Mesenchymal stem cell (in vitro differentiated cells and primary cell): ENCODE results near the gene CD46.

Source experiments
- DNase-seq: peaks from one replicate; pipeline ENCODE4 v3.0.0-alpha.2; 2013
- H2AFZ ChIP-seq: one replicate; pipeline ENCODE4 v1.6.1; 2013; ENCODE audit warnings: low read depth, mild to moderate bottlenecking, control low read depth, inconsistent platforms, low read length, moderate library complexity
- H2AK5ac ChIP-seq: 2 replicates; pipeline ENCODE4 v1.6.1; 2013; ENCODE audit warnings: low read length, moderate library complexity, mild to moderate bottlenecking, inconsistent platforms; ENCODE audit not compliant: severe bottlenecking
- H2BK120ac ChIP-seq: one replicate; pipeline ENCODE4 v1.6.1; 2013; ENCODE audit warnings: low read depth, mild to moderate bottlenecking, inconsistent platforms, low read length, moderate library complexity
- H2BK12ac ChIP-seq, 2 experiments: one replicate each; pipeline ENCODE4 v1.6.1; 2013; ENCODE audit warnings: inconsistent platforms in 2 of 2, low read length in 2 of 2, mild to moderate bottlenecking in 2 of 2, moderate library complexity in 2 of 2, control low read depth in 1 of 2
- H2BK15ac ChIP-seq: one replicate; pipeline ENCODE4 v1.6.1; 2013; ENCODE audit warnings: mild to moderate bottlenecking, low read depth, inconsistent platforms; ENCODE audit not compliant: poor library complexity, severe bottlenecking
- H2BK5ac ChIP-seq: 2 replicates; pipeline ENCODE4 v1.6.1; 2013; ENCODE audit warnings: low read depth, mild to moderate bottlenecking, low read length, control low read depth, inconsistent platforms; ENCODE audit not compliant: poor library complexity, severe bottlenecking
- H3K14ac ChIP-seq, 2 experiments: one replicate each; pipeline ENCODE4 v1.6.1; 2013; ENCODE audit warnings: inconsistent platforms in 2 of 2, low read length in 2 of 2, control low read depth in 1 of 2, mild to moderate bottlenecking in 1 of 2, moderate library complexity in 1 of 2
- H3K18ac ChIP-seq, 2 experiments: one replicate each; pipeline ENCODE4 v1.6.1; 2013; ENCODE audit warnings: inconsistent platforms in 2 of 2, low read length in 2 of 2, control low read depth in 1 of 2, low read depth in 1 of 2, mild to moderate bottlenecking in 1 of 2
- H3K23ac ChIP-seq, 2 experiments: one replicate each; pipeline ENCODE4 v1.6.1; 2013; ENCODE audit warnings: inconsistent platforms in 2 of 2, low read length in 2 of 2, mild to moderate bottlenecking in 2 of 2, moderate library complexity in 2 of 2, control low read depth in 1 of 2
- H3K27ac ChIP-seq: 2 replicates; pipeline ENCODE4 v1.5.1; 2013; ENCODE audit warnings: mild to moderate bottlenecking, moderate library complexity, low read length, control low read depth, inconsistent platforms; ENCODE audit not compliant: poor library complexity, severe bottlenecking
- H3K27me3 ChIP-seq, 2 experiments: 2 replicates each; pipeline versions ENCODE4 v1.6.1 to v1.7.0; 2013; ENCODE audit warnings: low read length in 2 of 2, mild to moderate bottlenecking in 2 of 2, moderate library complexity in 2 of 2, control low read depth in 1 of 2, inconsistent platforms in 1 of 2; ENCODE audit not compliant: control insufficient read depth in 1 of 2, insufficient read depth in 1 of 2
- H3K36me3 ChIP-seq, 2 experiments: 2 replicates each; pipeline versions ENCODE4 v1.6.1 to v1.7.0; 2013; ENCODE audit warnings: low read length in 2 of 2, control low read depth in 1 of 2, inconsistent platforms in 1 of 2, low read depth in 1 of 2, mild to moderate bottlenecking in 1 of 2; ENCODE audit not compliant: insufficient read depth in 2 of 2, control insufficient read depth in 1 of 2
- H3K4ac ChIP-seq, 2 experiments: one replicate each; pipeline ENCODE4 v1.6.1; 2013; ENCODE audit warnings: inconsistent platforms in 2 of 2, low read length in 2 of 2, mild to moderate bottlenecking in 2 of 2, moderate library complexity in 2 of 2, control low read depth in 1 of 2, low read depth in 1 of 2
- H3K4me1 ChIP-seq: 2 replicates; pipeline ENCODE4 v1.6.1; 2013; ENCODE audit warnings: low read depth, low read length, control low read depth; ENCODE audit not compliant: control insufficient read depth, insufficient read depth
- H3K4me2 ChIP-seq: 2 replicates; pipeline ENCODE4 v1.6.1; 2013; ENCODE audit warnings: low read length, mild to moderate bottlenecking, inconsistent platforms; ENCODE audit not compliant: poor library complexity, severe bottlenecking
- H3K4me3 ChIP-seq, 2 experiments: 2 replicates each; pipeline versions ENCODE4 v1.5.1 to v1.7.0; 2013; ENCODE audit warnings: low read length in 2 of 2, mild to moderate bottlenecking in 2 of 2, control low read depth in 1 of 2, low read depth in 1 of 2; ENCODE audit not compliant: insufficient read depth in 1 of 2
- H3K79me1 ChIP-seq: replicated peaks from 2 replicates; pipeline ENCODE4 v1.6.1; 2013; ENCODE audit warnings: mild to moderate bottlenecking, control low read depth, low read length, inconsistent platforms; ENCODE audit not compliant: poor library complexity, severe bottlenecking
- H3K9ac ChIP-seq: 2 replicates; pipeline ENCODE4 v1.7.0; 2013; ENCODE audit warnings: mild to moderate bottlenecking, low read length, moderate library complexity
- H3K9me3 ChIP-seq: 2 replicates; pipeline ENCODE4 v1.7.0; 2013; ENCODE audit warnings: mild to moderate bottlenecking, low read length; ENCODE audit not compliant: control insufficient read depth
- H4K8ac ChIP-seq: one replicate; pipeline ENCODE4 v1.6.1; 2013; ENCODE audit warnings: inconsistent platforms, mild to moderate bottlenecking, low read length, moderate library complexity
- H4K91ac ChIP-seq: one replicate; pipeline ENCODE4 v1.6.1; 2013; ENCODE audit warnings: mild to moderate bottlenecking, low read length, inconsistent platforms
- WGBS: methylation state at CpG from one replicate; pipeline ENCODE4 v1.1.7; 2013; ENCODE audit warnings: mixed read lengths; 5-methylcytosine and 5-hydroxymethylcytosine counted together

The CD46 gene

GRCh38 chr1:207823880-207824566 lies 72.2 kb downstream of the CD46 start:
- WGBS, result 32% methylated on average over 9 of the region's 9 CpGs

GRCh38 chr1:207824691-207825408 lies 73.0 kb downstream of the CD46 start:
- Histone ChIP-seq H3K27me3 (no peaks in the 10 kb centered on the region), H3K9ac (peak overlapping the region; percentile 85), H3K4me2 (no peak overlapping the region), H3K23ac (no peak overlapping the region), H3K36me3 (peaks cover 3 to 7% of the 10 kb centered on the region in 2 experiments), H3K18ac (peak overlapping the region; percentile 28 to 44), H2AFZ (no peak overlapping the region), H2BK15ac (no peak overlapping the region), H3K4me3 (peak overlapping the region in 1 of 2 experiments; percentile 6), H3K27ac (no peak overlapping the region), H4K91ac (no peak overlapping the region), H4K8ac (no peak overlapping the region), H3K14ac (no peak overlapping the region), H2AK5ac (no peak overlapping the region), H2BK12ac (peak overlapping the region; percentile 49 to 69), H2BK120ac (no peak overlapping the region), H3K79me1 (peaks cover 8% of the 10 kb centered on the region), H3K4ac (peak overlapping the region; percentile 24 to 51), H3K9me3 (no peaks in the 10 kb centered on the region), H3K4me1 (peaks cover 12% of the 10 kb centered on the region), H2BK5ac (no peak overlapping the region)
- 95% methylated on average over 4 of the region's 6 CpGs for WGBS
- DNase-seq, result peak; percentile 59

More at GRCh38 chr1:207823880-207824566, 72.2 kb downstream of the CD46 start:
- Histone ChIP-seq H3K18ac (peak overlapping the region; percentile 69 to 71), H3K27ac (no peak overlapping the region), H3K9me3 (no peaks in the 10 kb centered on the region), H3K79me1 (peaks cover 8% of the 10 kb centered on the region), H2BK5ac (no peak overlapping the region), H3K4ac (peak overlapping the region; percentile 10 to 24), H2AFZ (no peak overlapping the region), H2AK5ac (no peak overlapping the region), H2BK120ac (no peak overlapping the region), H3K14ac (peak overlapping the region in 1 of 2 experiments; percentile 50), H3K4me3 (peak overlapping the region in 1 of 2 experiments; percentile 81), H3K27me3 (no peaks in the 10 kb centered on the region), H3K9ac (peak overlapping the region; percentile 85), H4K8ac (peak overlapping the region; percentile 83), H2BK15ac (no peak overlapping the region), H2BK12ac (peak overlapping the region; percentile 61 to 69), H3K4me1 (peaks cover 16% of the 10 kb centered on the region), H3K4me2 (no peak overlapping the region), H3K36me3 (peaks cover 3 to 15% of the 10 kb centered on the region in 2 experiments), H4K91ac (peak overlapping the region; percentile 91), H3K23ac (no peak overlapping the region)
- DNase-seq, result peak; percentile 98

- Histone ChIP-seq H2BK5ac (no peak overlapping the region), H3K14ac (no peak overlapping the region), H3K4me2 (no peak overlapping the region), H3K9ac (peak overlapping the region; percentile 55), H3K4me3 (peak overlapping the region in 1 of 2 experiments; percentile 6), H3K79me1 (peaks cover 8% of the 10 kb centered on the region), H3K23ac (no peak overlapping the region), H3K9me3 (no peaks in the 10 kb centered on the region), H3K18ac (peak overlapping the region in 1 of 2 experiments; percentile 28), H2AK5ac (no peak overlapping the region), H2BK120ac (no peak overlapping the region), H3K4me1 (peaks cover 12% of the 10 kb centered on the region), H4K8ac (no peak overlapping the region), H3K27me3 (no peaks in the 10 kb centered on the region), H2BK15ac (no peak overlapping the region), H2BK12ac (peak overlapping the region; percentile 29 to 49), H3K4ac (peak overlapping the region in 1 of 2 experiments; percentile 51), H3K36me3 (peaks cover 3 to 4% of the 10 kb centered on the region in 2 experiments), H2AFZ (no peak overlapping the region), H4K91ac (no peak overlapping the region), H3K27ac (no peak overlapping the region)
- no peak for DNase-seq
- 93% methylated on average over 2 of the region's 2 CpGs for WGBS
These were observed 73.5 kb downstream of the CD46 start for GRCh38 chr1:207825409-207825695.
